HL-60/S4 treated with retinoic acid at 250 ng/mL for 4 days and 3 days (cell line): ENCODE results near the gene ESYT2.

Source experiments
- in situ Hi-C: fragments of 300-500 bp; cut with MboI; formaldehyde crosslinking; loops from 2 replicates; pipeline ENCODE4 v1.7.0; 2022; ENCODE audit warnings: low sequenced_read_pairs

Gene ESYT2

DNA sequence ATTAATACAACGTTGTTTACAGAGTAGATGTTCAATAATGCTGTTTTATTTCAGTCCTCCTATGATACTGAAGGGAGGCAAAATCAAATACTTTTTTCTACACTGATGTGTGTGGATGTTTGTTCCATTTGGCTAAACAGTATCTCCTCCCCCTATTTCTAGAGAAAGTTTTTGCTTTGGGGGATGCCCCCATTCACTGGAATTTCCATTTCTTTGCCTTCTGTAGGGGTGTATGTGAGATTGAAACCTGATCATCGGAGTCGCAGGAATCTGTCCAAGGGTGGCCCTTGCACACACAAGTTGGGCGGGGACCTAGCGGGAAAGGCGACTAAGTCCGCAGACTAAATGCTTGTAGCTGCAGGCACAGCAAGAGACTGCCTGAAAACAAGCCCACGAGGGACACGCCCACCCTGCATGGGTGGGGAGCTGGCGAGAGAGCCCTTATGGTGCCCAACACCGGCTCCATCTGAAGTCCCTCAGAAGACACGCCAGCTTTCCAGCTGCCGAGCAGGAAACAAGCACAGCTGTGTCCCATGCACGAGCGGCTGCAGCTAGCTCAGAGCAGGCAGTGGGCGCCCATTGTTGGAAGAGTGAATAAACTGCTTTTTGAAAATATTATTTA, 58.0 kb downstream of the ESYT2 start:
- in situ Hi-C loops: no loop called here

DNA sequence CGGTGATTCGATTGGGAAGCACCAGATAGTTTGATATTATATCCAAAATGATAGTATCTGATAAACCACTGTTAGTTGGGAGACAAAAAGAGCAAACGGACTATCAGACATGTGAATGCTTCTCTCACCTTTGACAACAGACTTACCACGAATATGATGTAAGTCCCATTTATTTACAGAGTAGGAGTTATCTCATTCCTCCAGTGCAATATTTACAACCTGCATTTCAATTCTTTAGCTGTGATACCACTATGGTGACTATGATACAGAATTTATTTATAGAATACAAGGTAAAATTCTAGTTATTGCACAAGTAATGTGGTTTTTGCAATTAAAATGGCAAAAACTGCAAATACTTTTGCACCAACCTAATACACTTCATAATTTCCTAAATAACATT, 61.6 kb downstream of the ESYT2 start:
- in situ Hi-C loops: no loop called here

- in situ Hi-C loops: no loop called here
Measured at GRCh38 chr7:158766570-158767281, 62.6 kb downstream of the ESYT2 start.

DNA sequence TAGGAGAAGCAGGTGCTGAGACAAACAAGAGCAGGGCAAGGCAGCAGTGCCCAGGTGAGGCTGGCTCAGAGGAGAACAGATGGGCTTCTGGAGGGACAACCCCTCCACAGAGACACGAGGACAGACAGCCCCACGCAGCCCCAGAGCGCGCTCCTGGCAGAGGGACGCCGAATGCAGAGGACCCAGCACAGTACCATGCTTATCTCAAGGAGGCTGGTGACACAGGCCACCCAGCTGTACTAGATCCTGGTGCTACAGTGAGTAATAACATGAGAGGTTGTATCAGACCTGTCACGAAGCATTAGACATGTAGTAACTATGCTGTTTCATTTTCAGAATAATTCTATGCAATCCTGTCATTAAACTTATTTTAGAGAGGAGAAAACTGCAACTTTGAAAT, 64.3 kb downstream of the ESYT2 start:
- in situ Hi-C loops: no loop called here

DNA sequence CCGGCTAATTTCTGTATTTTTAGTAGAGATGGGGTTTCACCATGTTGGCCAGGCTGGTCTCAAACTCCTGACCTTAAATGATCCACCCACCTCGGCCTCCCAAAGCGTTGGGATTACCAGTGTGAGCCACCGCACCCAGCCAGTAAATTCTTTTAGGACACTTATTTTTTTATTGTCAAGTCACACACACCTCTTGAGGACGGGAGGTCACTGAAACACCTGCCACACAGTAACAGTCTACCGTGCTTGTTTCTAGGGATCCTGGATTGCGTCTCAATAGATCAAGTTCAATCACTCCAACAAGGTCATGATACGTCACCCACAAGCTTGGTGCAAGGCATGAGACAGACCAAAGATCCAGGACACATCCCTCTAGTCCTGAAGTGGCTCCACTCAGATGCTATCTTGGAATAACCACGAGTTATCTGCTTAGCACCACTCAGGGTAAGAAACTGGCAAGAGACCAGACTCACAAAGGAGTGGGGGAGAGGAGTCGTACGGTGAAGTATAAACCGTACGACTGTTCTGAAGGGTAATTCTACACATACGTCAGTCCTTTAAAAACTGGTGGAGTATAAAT, 65.8 kb downstream of the ESYT2 start:
- in situ Hi-C loops: no loop called here

- in situ Hi-C loops: no loop called here
Measured at GRCh38 chr7:158761945-158762344, 67.4 kb downstream of the ESYT2 start.

DNA sequence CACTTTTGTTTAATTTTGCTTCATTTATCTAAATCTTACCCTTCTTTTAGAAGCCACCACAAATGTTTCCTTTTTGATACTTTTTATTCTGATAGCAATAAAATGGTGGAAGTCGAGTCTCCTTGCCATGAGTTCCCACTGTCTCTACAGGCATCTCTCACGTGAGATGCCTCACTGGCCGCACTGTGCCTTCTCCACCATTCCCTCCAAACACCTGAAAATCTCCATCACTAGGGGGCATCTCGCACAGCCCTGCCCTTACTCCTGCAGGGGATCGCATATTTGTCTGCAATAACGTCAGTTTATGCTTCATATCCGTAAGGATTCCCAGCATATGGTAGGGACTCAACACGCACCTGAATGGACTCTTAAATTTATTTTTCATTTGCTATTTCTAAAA, 68.4 kb downstream of the ESYT2 start:
- in situ Hi-C loops: no loop called here

- in situ Hi-C loops: no loop called here
Measured at GRCh38 chr7:158760445-158760764, 68.9 kb downstream of the ESYT2 start.

DNA sequence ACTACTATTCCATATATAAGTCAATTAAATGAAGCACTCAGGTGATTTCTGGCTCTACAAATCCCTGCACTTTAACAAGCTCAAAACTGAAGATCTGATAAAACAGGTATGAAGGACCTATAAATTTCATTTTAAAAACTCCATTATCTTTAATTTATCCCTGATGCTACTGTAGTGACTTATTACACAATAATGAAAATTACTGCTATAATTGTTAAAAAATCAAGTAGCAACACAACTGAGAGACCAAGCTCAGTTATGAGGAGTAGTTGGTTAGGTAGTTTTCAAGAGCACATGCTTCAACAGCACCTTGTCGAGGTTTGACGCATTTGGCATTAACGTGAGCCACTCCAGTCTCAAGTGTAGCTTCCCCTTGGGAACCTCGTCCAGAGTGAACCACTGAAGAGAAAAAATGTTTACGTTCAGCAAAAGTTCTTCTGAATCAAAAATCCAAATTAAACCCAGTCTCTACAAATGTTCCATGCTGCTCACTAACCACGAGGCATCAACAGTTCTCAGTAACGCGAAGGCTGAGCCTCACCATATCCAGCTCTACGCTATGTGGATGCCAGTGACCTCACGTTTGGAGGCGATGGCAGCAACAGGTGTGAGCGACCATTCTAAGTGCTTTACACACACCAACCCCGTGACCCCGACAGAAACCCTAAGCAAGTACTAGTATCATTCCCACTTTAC, 69.4 kb downstream of the ESYT2 start:
- in situ Hi-C loops: no loop called here

GRCh38 chr7:158759245-158759614, 70.1 kb downstream of the ESYT2 start:
- in situ Hi-C loops: no loop called here

GRCh38 chr7:158758586-158759244, 70.6 kb downstream of the ESYT2 start:
- in situ Hi-C loops: no loop called here

- in situ Hi-C loops: no loop called here
Measured at GRCh38 chr7:158757404-158757989, 71.8 kb downstream of the ESYT2 start.

DNA sequence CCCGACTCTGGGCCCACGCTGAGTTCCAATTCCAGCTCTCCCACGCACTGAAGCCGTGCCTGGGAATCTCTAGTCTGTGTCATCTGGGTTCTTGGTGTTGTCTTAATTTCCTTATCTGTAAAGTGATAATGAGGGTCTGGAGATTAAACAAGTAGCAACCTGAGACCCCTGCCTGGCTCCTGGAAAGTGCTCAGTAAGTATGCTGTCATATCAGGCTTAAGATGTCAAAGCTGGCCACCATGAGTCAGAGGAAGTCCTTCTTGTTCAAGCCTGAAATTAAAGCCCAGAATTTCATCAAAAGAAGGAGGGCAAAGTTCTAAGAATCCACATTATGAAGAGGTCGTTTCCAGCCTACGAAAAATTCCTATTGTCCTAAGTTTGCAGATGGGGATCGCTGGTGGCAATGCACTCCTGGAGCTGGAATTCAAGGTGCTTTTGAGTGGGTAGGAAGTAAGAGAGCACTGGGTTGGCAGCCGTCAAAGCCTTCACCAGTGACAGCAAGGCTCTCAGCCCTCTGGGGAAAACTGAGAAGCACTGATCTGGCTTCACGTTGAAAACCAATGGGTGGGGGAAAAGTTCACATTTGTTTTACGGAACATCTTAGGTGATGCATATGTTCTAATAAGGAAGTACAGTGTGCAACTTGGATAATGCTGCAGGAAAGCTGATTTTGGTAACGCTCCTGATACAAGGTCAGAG, 74.4 kb downstream of the ESYT2 start:
- in situ Hi-C loops: no loop called here

DNA sequence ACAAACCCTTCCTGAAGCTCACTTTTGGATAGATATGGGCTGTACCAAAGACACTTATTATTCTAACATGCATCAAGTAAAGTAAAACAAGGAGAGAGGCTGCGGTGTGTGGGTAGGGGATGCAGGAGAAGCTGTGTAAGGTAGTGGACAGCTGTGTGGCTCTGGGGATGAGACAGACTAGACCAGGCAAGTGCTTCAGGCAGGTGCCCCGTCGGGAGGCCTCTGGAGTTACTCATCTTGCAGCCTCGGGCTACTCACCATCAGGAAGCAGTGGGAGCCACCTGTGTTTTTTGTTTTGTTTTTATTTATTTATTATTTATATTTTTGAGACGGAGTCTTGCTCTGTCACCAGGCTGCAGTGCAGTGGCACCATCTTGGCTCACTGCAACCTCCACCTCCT, 75.4 kb downstream of the ESYT2 start:
- in situ Hi-C loops: no loop called here

DNA sequence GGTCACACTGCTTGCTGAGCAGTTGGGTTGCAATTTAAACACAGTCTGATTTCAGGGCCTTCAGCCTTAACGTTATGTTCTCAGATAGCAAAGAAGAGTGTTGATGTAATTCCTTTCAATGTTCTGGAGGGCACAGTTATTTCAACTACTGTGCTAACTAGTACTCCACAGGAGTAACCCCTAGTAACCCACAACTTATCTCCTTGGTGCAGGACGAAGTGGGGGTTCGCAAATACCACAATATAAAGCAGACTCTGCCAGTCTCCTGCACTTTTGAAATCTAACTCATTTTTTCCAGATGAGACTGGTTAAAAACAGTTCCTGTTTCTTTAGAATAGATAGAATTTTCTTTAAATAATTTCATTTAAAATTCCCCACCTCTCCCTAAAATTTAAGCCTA, 77.6 kb downstream of the ESYT2 start:
- in situ Hi-C loops: no loop called here

GRCh38 chr7:158751199-158751598, 78.1 kb downstream of the ESYT2 start:
- in situ Hi-C loops: no loop called here

- in situ Hi-C loops: no loop called here
Measured at GRCh38 chr7:158750702-158751101, 78.6 kb downstream of the ESYT2 start.

DNA sequence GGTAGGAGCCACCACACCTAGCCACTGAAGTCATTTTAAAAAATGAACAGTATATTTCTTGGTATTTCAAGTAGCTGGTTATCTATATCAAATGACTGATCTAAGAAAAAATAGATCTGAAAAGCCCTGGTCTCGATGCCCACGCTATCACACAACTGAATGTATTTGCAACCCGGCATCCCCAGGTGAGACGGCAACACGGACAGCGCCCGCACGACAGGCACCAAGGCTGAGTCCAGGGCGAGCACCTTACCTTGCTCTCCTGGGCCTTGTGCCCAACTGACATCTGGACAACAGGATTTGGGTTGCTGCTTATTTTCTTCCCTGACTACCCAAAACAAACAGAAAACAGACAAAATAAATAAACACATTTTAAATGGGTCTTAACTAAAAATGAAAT, 79.9 kb downstream of the ESYT2 start:
- in situ Hi-C loops: no loop called here

- in situ Hi-C loops: no loop called here
Measured at GRCh38 chr7:158748335-158748734, 81.0 kb downstream of the ESYT2 start.

DNA sequence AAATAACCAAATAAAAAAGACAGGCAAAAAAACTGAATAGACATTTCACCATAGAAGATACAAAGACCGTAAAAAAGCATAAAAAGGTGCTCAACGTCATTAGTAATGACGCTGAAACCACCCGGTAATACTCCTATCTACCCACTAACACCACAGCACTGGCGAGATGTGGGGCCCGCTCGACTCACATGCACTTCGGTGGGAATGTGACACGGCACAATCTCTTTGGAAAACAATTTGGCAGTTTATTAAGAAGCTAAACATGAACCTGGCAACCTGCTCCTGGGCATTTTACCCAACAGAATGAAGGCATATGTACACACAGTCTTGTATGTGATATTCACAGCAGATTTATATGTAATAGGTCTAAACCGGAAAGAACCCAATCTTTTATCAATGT, 81.9 kb downstream of the ESYT2 start:
- in situ Hi-C loops: no loop called here

- in situ Hi-C loops: no loop called here
Measured at GRCh38 chr7:158746957-158747356, 82.4 kb downstream of the ESYT2 start.
